ENCODE data around the gene FGGY.
"Not testable (repeated sequence)": the region's sequence is repeated elsewhere in the genome, so short reads cannot be mapped to it uniquely, and the experiment has no call there.

FGGY gene

DNA sequence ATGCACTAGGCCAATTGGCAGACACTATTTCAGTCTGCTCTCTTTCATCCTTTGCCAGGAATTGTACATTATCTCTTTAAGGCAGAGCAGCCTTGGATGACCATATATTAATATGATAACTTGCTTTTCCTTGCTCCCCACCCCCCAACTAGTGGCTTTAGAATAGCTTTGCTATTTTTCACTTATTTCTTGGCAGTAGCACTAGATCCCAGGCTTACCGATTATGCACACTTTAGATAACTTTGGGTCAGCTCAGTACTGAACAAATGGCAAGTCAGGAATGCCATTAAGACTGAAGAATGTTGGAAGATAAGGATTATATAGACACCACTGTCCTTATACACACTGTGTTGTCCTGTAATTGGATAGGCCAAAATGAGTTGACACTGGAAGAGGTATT is 146.4 kb downstream of the FGGY start:
- DNase-seq (ENCODE audit: low spot score), result no peak

DNA sequence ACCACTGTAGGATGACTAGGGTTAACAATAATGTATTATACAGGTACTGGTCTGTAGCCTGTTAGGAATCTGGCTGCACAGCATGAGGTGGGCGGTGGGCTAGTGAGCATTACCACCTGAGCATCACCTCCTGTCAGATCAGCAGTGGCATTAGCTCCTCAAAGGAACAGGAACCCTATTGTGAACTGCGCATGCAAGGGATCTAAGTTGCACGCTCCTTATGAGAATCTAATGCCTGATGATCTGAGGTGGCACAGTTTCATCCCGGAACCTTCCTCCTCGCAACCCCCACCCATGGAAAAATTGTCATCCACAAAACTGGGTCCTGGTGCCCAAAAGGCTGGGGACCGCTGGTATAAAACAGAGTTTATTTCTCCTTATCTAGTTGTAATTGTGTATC is 147.6 kb downstream of the FGGY start:
- no peak for DNase-seq (ENCODE audit: low spot score)

DNA sequence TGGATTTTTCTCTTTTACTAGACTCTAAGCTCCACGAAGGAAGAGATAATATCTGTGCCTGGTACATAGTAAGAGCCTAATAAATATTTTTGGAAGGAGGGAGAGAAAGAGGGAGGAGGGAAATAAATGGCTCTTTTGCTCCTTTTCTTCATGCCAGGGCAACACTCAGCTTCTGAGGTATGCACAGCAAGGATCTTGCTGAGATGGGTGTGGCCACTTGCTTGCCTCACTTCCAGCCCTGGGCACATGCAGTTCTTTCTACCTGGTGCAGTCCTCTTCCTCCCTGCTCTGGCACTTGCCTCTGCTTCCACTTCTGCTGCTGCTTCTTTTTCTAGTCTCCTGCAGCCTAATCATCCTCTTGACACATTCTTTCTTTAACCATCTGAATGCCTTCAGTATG is 148.1 kb downstream of the FGGY start:
- no peak for DNase-seq (ENCODE audit: low spot score)

DNA sequence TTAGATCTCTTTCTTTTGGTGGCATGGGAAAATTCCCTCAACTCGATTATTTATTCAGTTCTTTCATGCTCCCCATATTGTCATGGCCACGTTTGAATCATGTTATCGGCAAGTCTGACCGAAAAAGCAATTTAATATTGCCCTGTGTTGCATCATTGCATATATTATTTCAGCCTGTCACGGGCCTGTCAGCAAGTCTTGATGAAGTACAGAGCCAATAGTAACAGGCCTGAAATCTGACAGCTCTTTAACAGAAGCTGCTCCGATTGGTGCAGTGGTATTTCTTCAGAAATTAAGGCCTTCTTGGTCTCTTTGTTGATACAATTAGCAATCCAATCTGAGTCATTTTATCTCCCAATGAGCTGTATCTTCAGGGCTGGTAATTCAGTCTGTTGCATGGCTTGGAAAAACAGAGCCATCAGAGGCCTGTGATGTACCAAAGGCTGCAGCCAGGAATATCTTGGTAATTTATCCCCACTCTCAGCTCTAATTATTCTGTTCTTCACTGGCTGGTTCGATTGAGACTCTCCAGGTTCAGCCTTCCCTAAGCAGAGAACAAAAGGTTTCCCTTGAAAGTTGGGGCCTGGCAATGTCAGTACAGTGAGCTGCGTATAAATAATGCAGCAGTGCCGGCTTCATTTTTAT is 149.5 kb downstream of the FGGY start:
- DNase-seq (ENCODE audit: low spot score), result no peak

DNA sequence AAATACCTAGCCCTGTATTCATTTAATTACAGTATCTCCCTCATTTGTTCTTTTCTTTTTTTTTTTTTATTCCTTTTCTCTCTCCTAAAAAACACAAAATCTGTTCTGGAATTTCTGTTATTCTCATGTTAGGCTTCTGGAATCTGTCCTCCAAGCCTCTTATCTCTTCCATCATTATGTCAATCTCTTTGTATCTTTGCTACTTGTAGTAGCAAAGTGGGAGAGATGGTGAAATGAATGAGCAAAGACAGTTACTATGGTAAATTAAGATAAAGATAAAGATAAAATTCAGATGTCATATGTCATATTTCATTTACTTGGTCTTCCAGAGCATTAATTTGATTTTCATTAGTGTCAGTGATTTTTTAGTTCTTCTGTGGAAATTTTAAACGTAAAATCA is 155.1 kb downstream of the FGGY start:
- no peak for DNase-seq (ENCODE audit: low spot score)

DNA sequence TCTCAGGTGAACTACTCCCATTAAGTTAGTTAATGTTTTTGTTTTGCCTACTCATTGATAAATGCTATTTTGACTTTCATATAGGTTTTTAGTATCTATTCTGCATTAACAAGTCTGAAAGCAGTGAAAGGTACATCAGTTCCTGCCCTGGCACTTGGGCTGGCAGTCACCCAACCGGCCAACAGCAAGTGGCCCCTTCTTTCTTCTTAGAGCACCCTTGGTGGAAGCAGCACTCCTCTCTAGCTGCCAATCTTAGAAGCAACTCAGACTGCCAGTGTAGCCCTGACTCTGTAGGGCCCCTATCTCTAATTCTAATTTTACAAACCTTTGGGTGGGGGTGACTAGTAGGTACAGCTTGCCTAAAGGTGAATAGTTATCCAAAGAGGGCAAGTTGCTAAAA is 155.7 kb downstream of the FGGY start:
- no peak for DNase-seq (ENCODE audit: low spot score)

DNA sequence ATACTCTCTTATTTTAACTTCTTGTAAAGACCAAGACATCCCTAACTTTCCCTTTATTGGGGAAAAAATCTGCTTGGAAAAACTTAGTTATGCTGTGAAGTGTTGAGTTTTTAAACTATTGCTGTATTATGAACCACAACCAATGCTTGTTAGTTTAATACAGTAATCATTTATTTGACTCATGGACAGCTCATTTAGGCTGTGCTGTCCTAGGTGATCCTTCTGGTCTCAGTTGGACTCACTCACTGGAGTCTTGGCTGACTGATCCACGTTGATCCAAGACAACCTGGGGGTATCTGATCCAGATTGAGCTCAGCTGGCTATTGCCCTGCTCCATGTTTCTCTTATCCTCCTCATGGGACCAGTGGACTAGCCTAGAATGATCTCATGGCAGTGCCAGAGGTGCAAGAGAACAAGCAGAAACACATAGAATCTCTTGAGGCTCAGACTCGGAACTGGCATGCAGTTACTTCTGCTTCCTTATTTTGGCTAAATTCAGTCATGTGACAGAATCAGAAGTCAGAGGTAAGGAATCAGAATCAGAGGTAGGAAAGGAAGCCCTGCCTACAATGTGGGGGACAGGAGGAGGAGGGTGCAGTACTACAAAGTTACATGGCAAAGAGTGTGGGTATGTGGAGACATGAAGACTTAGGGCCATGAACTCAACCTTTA is 156.5 kb downstream of the FGGY start:
- no peak for DNase-seq (ENCODE audit: low spot score)

DNA sequence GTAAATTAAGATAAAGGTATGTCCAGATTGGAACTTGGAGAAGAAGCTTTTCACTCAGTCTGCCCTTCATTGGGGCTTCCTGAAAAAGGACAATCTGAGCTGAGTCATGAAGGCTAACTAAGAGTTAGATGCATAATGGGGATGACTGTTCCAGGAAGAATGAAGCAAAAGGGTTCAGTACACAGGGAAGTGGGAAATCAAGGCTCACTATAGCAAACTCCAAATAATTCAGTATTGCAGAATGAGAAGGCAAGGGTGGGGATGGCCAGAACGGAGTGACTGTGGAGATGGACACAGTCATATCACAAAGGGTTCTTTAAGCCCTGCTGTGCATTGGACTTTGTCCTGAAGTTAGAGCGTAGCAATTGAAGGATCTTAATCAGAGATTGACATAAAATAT is 158.3 kb downstream of the FGGY start:
- no peak for DNase-seq (ENCODE audit: low spot score)

DNA sequence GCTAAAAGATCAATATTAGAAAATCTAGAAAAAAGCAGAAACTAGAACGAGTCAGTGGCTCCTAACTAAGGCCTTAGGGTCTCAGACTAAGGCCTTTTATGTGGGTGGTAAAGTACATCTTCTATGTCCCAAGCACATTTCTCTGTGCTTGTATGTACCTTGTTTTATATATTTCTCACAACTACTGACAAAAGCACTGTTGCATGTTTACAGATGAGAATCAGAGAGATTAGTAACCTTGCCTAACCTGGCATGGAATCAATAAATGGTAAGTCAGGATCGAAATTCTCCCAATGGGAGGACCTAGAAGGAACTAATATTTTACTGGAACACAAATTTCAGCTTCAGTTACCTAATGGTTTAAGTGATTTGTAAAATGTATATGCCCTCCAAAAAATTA is 160.9 kb downstream of the FGGY start:
- DNase-seq (ENCODE audit: low spot score), result no peak

DNA sequence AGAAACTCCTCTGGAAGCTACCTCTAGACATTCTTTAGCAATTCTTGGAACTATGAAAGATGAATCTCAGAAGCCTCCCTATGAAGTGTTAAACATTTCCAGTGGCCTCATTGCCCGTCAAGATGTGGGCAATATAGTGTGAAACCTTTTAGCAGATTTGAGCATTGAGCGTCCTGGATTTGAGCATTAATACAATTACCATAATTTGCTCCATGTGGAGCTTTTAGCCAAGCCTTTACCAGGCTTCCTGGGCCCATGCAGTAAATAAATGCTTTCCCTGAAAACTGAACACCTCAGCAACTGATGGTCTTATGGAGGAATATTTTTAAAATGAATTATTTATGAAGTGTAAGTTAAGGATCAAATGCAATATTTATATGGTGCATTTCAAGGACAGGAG is 162.0 kb downstream of the FGGY start:
- DNase-seq (ENCODE audit: low spot score), result no peak

DNA sequence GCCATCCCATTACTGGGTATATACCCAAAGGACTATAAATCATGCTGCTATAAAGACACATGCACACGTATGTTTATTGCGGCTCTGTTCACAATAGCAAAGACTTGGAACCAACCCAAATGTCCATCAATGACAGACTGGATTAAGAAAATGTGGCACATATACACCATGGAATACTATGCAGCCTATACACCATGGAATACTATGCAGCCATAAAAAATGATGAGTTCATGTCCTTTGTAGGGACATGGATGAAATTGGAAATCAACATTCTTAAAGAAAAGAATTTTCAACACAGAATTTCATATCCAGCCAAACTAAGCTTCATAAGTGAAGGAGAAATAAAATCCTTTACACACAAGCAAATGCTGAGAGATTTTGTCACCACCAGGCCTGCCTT is 166.0 kb downstream of the FGGY start:
- not testable (repeated sequence) for DNase-seq (ENCODE audit: low spot score)

DNA sequence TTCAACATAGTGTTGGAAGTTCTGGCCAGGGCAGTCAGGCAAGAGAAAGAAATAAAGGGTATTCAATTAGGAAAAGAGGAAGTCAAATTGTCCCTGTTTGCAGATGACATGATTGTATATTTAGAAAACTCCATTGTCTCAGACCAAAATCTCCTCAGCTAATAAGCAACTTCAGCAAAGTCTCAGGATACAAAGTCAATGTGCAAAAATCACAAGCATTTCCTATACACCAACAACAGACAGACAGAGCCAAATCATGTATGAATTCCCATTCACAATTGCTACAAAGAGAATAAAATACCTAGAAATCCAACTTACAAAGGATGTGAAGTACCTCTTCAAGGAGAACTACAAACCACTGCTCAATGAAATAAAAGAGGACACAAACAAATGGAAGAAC is 168.6 kb downstream of the FGGY start:
- not testable (repeated sequence) for DNase-seq (ENCODE audit: low spot score)

DNA sequence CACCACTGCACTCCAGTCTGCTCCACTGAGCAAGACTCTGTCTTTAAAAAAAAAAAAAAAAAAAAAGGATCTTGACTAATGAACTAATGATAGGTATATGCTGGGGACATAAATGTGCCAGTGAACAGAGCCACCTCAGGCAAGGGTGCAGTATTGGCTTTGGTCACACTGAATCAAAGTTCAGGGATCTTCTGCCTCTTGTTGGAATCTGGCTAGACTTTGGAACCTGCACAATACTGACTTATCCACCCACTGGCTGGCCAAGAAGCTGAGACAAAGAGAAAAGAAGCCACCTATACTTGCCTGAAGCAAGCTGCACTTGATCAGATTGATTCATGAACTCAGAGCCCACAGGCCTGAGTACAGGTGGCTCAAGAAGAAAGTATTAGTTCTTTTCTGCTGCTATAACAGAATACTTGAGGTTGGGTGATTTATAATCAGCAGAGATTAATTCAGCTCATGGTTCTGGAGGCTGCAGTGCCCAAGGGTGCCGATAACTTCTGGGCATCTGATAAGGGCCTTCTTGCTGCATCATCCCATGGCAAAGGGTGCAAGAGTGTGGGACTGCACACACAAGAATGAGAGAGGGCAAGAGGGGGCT is 172.0 kb downstream of the FGGY start:
- DNase-seq (ENCODE audit: low spot score), result no peak

DNA sequence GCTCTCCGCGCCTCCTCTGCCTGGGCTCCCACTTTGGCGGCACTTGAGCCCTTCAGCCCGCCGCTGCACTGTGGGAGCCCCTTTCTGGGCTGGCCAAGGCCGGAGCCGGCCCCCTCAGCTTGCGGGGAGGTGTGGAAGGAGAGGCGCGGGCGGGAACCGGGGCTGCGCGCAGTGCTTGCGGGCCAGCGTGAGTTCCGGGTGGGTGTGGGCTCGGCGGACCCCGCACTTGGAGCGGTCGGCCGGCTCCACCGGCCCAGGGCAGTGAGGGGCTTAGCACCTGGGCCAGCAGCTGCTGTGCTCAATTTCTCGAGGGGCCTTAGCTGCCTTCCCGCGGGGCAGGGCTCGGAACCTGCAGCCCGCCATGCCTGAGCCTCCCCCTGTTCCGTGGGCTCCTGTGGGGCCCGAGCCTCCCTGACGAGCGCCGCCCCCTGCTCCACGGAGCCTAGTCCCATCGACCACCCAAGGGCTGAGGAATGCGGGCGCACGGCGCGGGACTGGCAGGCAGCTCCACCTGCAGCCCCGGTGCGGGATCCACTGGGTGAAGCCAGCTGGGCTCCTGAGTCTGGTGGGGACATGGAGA is 175.2 kb downstream of the FGGY start:
- not testable (repeated sequence) for DNase-seq (ENCODE audit: low spot score)

DNA sequence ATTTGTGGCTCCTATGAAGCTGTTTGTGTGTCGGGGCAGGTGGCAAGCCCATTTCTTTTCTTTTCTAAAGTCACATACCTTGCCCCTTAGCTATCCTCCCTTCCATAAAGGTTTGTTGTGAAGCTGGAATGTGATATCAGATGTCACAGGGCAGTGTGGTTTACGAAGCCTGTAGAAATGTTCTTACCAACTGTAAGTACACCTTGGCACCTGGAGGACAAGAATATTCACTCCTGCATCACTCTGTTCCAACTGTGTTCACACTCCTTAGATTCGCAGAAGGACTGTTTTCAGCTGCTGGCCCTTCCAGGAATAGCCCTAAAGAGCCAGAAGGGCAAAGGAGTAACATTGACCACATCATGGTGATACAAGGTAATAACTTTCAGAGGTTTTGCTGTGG is 176.9 kb downstream of the FGGY start:
- DNase-seq (ENCODE audit: low spot score), result no peak

DNA sequence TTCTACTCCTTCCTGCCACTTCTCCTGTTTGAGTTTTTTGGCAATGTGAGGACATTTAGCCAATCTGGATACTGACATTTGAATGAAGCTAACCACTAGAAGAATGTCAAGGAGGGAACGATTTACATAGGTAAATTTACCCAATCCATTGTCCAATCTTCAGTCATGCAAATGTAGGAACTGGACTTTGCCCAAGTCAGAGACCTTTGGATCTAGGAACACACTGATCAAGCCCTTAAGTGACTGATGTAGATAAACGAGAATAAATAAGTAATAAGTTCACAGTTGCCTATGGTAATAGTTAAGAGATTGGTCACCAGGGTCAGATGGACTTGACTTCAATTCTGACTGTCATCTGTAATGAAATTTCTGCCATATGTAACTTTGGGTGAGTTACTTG is 177.6 kb downstream of the FGGY start:
- no peak for DNase-seq (ENCODE audit: low spot score)

DNA sequence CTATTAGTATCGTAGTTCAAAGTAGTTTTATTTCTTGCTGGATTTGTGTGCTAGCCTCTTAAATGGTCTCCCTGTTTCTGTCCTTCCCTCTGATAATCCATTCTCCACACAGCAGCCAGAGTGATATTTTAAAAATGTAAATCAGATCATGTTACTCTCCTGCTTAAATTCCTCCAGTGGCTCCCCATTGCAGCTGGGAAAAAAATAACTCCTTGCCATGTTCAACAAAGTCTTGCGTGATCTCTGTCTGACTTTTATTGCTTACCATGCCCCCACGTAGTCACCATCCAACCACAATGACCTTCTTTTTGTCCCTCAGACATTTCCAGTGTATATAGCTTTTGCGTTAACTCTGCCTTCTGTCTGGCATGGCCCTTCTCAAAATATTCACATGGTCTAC is 178.8 kb downstream of the FGGY start:
- DNase-seq (ENCODE audit: low spot score), result no peak

DNA sequence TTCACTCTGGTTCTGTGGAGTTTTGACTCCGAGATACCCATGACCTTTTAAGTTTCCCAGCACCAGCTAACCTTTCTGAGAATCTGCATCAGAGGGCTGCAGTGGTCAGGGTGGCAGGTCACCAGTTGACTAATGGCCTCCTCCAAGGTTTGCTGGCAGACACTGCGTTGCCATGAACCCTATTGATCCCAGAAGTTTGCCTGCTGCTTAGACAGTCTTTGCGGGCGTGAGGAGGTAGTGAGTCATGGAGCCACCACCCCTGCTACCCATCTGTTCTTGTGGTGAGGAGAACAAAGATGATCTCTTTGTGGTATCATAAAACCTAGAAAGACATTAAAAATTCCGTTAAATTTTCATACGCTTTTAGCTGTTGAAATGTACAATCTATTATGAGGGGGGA is 180.4 kb downstream of the FGGY start:
- DNase-seq (ENCODE audit: low spot score), result no peak

DNA sequence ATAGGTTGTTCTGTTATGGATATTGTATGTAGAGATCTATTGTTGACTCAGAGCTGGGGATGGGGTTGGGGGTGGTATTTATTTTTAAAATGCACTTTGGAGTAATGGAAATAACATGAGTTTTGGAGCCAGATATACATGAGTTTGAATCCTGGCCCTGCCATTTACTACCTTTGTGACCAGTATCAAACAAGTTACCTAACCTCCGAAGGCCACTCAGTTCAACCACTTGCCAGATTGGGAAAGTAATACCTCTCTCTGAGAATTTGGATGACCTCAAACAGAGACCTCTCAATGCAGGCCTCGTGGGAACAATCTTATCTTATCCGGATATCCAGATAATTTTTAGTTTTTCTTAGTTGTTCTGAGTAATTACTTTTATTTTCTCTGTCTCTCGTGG is 181.0 kb downstream of the FGGY start:
- DNase-seq (ENCODE audit: low spot score), result no peak

DNA sequence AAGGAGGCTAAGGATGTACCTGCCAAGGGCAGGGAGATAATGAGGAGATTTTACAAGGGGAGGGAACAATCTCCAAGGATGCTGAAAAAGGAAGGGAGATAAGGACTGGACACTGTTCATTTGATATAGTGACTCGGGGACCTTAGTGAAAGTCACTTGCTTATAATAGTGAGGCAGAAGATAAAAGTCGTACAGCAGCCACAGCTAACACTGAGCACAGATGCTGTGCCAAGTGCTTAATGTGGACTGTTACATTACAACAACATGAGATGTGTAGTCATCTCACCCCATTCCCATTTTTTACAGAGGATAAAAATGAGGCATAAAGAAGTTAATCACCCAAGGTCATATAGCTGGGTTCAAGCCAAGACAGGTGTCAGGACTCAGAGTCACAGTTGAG is 181.9 kb downstream of the FGGY start:
- no peak for DNase-seq (ENCODE audit: low spot score)

DNA sequence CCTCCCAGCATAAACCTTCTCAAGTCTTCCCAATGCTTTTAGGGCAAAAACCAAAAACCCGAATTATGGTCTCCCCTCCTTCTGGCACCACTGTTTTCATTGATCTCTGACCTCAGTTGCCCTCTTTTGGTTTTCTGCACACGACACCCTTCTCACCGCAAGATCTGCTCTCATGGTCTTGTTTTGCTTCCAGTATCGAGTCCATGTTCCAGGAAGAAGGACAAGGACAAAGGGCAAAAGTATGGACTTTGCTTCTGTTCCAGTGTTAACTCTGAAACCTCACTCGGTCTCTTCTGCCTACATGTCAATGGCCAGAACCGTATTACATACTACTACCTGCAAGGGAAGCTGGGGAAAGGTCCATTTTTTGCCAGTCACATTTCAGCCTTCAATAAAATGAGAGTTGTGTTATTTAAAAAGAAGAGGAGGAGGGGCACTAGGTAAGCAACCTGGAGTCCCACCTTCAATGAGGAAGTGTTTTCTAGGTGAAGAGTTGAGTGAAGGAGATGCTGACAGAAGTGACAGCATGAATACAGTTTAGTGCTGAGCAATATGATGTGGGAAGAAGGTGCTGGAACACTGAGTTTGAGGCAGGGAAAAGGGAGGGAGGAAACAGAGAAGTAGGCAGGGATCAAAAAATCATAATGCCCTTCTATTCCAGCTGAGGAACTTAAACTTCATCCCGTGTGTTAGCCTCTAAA is 183.4 kb downstream of the FGGY start:
- DNase-seq (ENCODE audit: low spot score), result no peak

DNA sequence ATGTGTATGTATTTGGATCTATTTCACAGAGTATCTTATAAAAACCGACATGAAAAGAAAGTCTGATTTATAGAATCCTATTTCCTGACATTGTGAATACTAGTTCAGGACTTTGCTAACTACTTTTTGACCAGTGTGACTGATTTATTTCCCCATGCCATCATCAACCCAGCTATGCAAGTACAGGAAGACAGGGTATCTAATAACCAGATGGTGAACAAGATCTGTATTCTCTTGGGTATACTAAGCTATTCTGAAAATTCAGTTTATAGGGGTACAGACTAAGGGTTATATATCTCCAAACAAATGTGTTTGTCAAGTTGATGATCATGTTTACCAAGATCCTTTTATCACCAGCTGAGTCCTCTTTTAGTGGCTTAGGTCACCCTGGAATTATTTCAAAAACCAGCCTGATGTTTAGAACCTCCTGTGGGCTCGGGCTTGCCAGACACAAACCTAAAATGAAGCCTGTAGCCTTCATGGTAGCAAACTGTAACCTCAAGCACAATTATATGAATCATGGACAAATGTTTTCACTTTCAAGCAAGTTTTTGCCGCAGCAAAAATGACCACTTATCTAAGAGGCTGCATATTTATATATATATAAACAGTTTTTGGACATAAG is 185.1 kb downstream of the FGGY start:
- no peak for DNase-seq (ENCODE audit: low spot score)

Measured in HuH-7.5 (cell line).